GM12878 (cell line): ENCODE measurements around the gene MEGF6. TPM values are rescaled to one million over a fixed set of nuclear protein-coding genes. Genes with fewer than 3 reads are reported as not detected.

ENCODE experiments used
- ATAC-seq: fragments of 200-7000 bp; cut with Tn5 transposase; 3 replicates; pipeline ENCODE4 v1.9.1; 2020; ENCODE audit warnings: mild to moderate bottlenecking, moderate library complexity
- BruUV-seq: library from RNA; stranded (reverse); fragments of 400-500 nt; replicated peaks from 2 replicates; lab custom pipeline; 2021; lab: Mats Ljungman, UMichigan
- CTCF ChIA-PET: fragments of 300-600 bp; sonication (Branson Sonifier 250); formaldehyde crosslinking; extraction: SDS; loops from one replicate; lab custom pipeline; 2021; ENCODE audit warnings: inconsistent platforms; lab: Yijun Ruan, JAX
- POLR2A ChIA-PET: fragments of 350-600 bp; formaldehyde crosslinking; extraction: SDS; loops from one replicate; lab custom pipeline; 2021; ENCODE audit warnings: inconsistent platforms; lab: Charles Lee
- RAD21 ChIA-PET: fragments of 300-600 bp; sonication (Branson Sonifier 250); formaldehyde crosslinking; loops from one replicate; lab custom pipeline; 2023; ENCODE audit warnings: antibody characterized with exemption; ENCODE audit not compliant: unreplicated experiment; lab: Charles Lee
- SMC1A ChIA-PET: fragments of 300-600 bp; sonication (Branson Sonifier 250); formaldehyde crosslinking; loops from one replicate; lab custom pipeline; 2023; ENCODE audit not compliant: unreplicated experiment, uncharacterized antibody; lab: Charles Lee
- DNase-seq: peaks from one replicate; pipeline ENCODE4 v3.0.0-alpha.2; 2011; ENCODE audit warnings: low read depth, low spot score
- FAIRE-seq: peaks from 3 replicates; lab custom pipeline; 2011; peaks lifted over from hg19 to GRCh38; lab: Jason Lieb, UNC
- H2AFZ ChIP-seq: 2 replicates; pipeline ENCODE4 v1.6.0; 2011; ENCODE audit warnings: low read depth, low read length, control low read depth; ENCODE audit not compliant: control insufficient read depth
- H3K27ac ChIP-seq: 2 replicates; pipeline ENCODE4 v1.5.1; 2011; ENCODE audit warnings: control low read depth; ENCODE audit not compliant: control insufficient read depth, insufficient read depth
- H3K27me3 ChIP-seq, 2 experiments: replicated peaks in 1 of 2; 2 replicates each; pipeline versions ENCODE4 v1.6.0 to v1.6.1; 2011; ENCODE audit warnings: low read length in 1 of 2; ENCODE audit not compliant: control insufficient read depth in 2 of 2, insufficient read depth in 2 of 2
- H3K36me3 ChIP-seq, 2 experiments: 2 replicates each; pipeline ENCODE4 v1.5.1; 2011; ENCODE audit warnings: low read length in 1 of 2; ENCODE audit not compliant: control insufficient read depth in 2 of 2, insufficient read depth in 2 of 2
- H3K4me1 ChIP-seq: 2 replicates; pipeline ENCODE4 v1.6.1; 2011; ENCODE audit warnings: mild to moderate bottlenecking, low read length, moderate library complexity, mixed read lengths; ENCODE audit not compliant: control insufficient read depth, insufficient read depth
- H3K4me2 ChIP-seq: 2 replicates; pipeline ENCODE4 v1.6.0; 2011; ENCODE audit warnings: control low read depth; ENCODE audit not compliant: control insufficient read depth, insufficient read depth
- H3K4me3 ChIP-seq: fragments of 200-600 bp; sonication (generic); 2 replicates; pipeline ENCODE4 v1.5.1; 2016
- H3K79me2 ChIP-seq: 2 replicates; pipeline ENCODE4 v1.6.0; 2011; ENCODE audit warnings: low read length; ENCODE audit not compliant: control insufficient read depth, insufficient read depth
- H3K9ac ChIP-seq: 2 replicates; pipeline ENCODE4 v1.8.0; 2011; ENCODE audit warnings: low read length, control low read depth, mixed read lengths; ENCODE audit not compliant: control insufficient read depth, insufficient read depth
- H3K9me3 ChIP-seq: replicated peaks from 3 replicates; pipeline ENCODE4 v1.5.1; 2011; ENCODE audit warnings: mild to moderate bottlenecking, low read length; ENCODE audit not compliant: control insufficient read depth, insufficient read depth
- H4K20me1 ChIP-seq: 2 replicates; pipeline ENCODE4 v1.6.0; 2011; ENCODE audit not compliant: control insufficient read depth, insufficient read depth
- CHD4 ChIP-seq: fragments of 200-600 bp; sonication (generic); IDR thresholded peaks from 2 replicates; pipeline ENCODE4 v1.6.1; 2016; ENCODE audit warnings: mild to moderate bottlenecking
- ETV6 ChIP-seq, 2 experiments: fragments of 450-650 bp in 1 of 2; IDR thresholded peaks in 1 of 2; conservative IDR thresholded peaks in 1 of 2; 2 replicates each; pipeline ENCODE4 v1.6.1; 2014; ENCODE audit warnings: antibody characterized with exemption in 1 of 2, borderline replicate concordance in 1 of 2, low read depth in 1 of 2, mild to moderate bottlenecking in 1 of 2, moderate library complexity in 1 of 2
- RAD21 ChIP-seq: IDR thresholded peaks from 2 replicates; pipeline ENCODE4 v1.6.1; 2011; ENCODE audit warnings: mild to moderate bottlenecking, low read depth, low read length, moderate library complexity; ENCODE audit not compliant: insufficient read depth
- TCF3 ChIP-seq: IDR thresholded peaks from 2 replicates; pipeline ENCODE4 v1.6.1; 2012; ENCODE audit warnings: low read depth, mild to moderate bottlenecking, low read length, borderline replicate concordance; ENCODE audit not compliant: insufficient read depth
- ZZZ3 ChIP-seq: IDR thresholded peaks from 2 replicates; pipeline ENCODE4 v1.6.1; 2011; ENCODE audit warnings: low read depth; ENCODE audit not compliant: control insufficient read depth, insufficient read length
- WGBS: methylation state at CpG from one replicate; pipeline ENCODE4 v1.1.6; 2016; ENCODE audit warnings: low lambda C conversion rate; ENCODE audit not compliant: insufficient replicate concordance, insufficient coverage; ENCODE audit errors: missing lambda C conversion rate; 5-methylcytosine and 5-hydroxymethylcytosine counted together
- in situ Hi-C: fragments of 300-500 bp; cut with MboI; formaldehyde crosslinking; loops from 9 replicates; pipeline ENCODE4 v1.14.3; 2018; ENCODE audit warnings: mixed read lengths
- intact Hi-C: fragments of 100-400 bp; cut with micrococcal nuclease; formaldehyde crosslinking; loops from one replicate; pipeline ENCODE4 v1.14.2; 2022; ENCODE audit not compliant: unreplicated experiment
- polyA plus RNA-seq, 11 experiments: library from polyadenylated mRNA; depleted of rRNA in 4 of 11; unstranded in 6 of 11; stranded (reverse) in 5 of 11; fragments of >200 nt; fragmentation: Nextera tagmentation in 4 of 11; fragmentation: Illumina TruSeq in 1 of 11; extraction: Ambion mirVana in 4 of 11; extraction: Trizol in 1 of 11; gene quantifications; 1 replicate in 1 of 11; 2 replicates in 10 of 11; pipeline versions ENCODE4 v1.2.1 to v1.2.3, GENCODE V29; 2011 to 2016; ENCODE audit warnings: inconsistent platforms in 2 of 11, missing spikeins in 2 of 11, low read depth in 1 of 11
- total RNA-seq, 4 experiments: library from RNA; depleted of rRNA in 3 of 4; stranded (reverse); fragments of >200 nt in 3 of 4; fragmentation: Illumina TruSeq in 1 of 4; extraction: Trizol in 1 of 4; gene quantifications; 2 replicates each; pipeline versions ENCODE4 v1.2.1 to v1.2.3, GENCODE V29; 2013 to 2021
- TF ChIP-seq, protein P1 (sequence below): fragments of 450-650 bp; IDR thresholded peaks from 2 replicates; pipeline ENCODE4 v1.6.1; 2018; ENCODE audit warnings: borderline replicate concordance, mild to moderate bottlenecking; ENCODE audit not compliant: partially characterized antibody

The MEGF6 gene
- total and polyA plus RNA-seq, 10 of the 15 experiments (the other 5 are each of a cell fraction or from before 2014, with no cell fraction given) = 0.03 to 0.41 TPM; not detected in 8

DNA sequence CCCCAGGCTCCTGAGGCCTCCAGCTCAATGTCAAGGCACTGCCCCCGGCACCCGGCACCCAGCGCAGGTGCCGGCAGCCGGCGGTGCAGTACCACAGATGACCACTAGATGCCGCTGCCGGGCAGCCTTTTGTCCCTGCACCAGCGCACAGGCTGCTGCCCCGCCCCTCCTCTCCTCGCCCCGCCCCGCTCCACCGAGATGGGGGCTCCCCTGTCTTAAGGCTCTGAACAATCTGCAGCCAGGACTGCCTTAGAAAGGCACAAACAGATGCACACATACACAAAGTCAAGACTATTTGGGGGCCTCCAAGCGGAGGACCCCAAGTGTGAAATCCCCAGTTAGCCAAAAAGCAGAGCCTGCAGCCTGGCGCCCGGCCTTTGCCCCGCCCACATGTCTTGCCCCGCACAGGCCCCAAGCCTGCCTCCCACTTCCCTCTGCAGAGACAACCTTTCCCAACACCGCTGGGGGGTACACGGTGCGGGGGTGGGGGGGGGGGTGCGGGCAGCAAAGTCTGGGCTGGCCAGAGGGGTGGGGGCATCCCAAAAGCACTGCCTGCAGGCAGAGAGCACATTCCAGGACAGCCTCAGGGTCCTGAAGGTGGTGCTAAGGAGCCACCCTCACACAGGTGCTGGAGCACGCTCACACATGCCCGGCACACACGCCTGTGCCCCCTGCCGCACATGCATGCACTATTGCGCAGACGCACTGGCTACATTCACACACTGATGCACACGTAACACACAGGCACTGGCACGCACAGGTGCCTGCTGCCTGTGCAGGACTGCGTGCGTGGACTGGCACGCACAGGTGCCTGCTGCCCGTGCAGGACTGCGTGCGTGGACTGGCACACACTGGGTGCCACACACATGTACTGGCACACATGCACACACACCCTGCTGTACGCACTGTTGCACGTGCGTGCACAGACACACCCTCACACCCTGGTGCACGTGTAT lies 119.7 kb downstream of the MEGF6 start (continued):
- TF ChIP-seq RAD21 (peak; percentile 63), TCF3 (0 out of 2 replicates have a peak, but pooled peaks have one; percentile 37), ETV6 (conservative IDR thresholded peaks at IDR 0.05 in 1 of 2, IDR thresholded peaks at IDR 0.05 in 1 of 2; ENCODE audit: borderline replicate concordance in 1 of 2, low read depth in 1 of 2) (no peak), CHD4 (no peak)

DNA sequence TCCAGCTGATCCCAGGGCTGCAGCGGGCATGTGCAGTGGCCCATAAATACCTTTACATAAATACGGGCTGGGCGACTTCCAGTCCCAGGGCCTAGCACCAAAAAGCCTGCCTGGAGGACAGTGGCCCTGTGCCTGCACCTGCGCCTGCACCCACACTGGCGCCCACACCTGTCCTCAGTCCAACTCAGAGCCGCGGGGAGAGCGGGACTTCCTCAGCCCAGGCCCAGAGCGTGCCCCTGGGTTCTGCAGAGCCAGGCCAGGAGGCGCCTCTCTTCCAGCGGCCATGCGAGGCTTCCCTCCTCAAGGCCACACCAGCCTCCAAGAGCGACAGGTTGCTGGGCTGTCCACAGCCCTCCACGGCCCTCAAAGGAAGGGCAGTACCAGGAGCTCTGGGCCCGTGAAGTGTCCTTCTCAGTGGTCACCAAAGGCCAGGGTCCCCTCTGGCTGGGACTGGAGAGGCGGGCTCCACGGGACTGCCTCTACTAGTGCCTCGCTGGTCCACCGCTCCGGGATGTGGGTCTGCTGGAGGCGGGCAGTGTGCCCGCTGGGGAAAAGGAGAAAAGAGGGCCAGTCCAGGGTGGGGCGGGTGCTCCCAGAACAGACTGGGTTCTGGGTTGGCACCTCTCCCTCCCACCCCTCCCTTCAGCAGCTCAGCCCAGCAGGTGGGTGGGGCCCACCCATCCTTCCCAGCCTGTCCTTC lies 121.1 kb downstream of the MEGF6 start:
- CTCF ChIA-PET = interaction anchor here (1.1 to 1.5 kb wide), 3 partner anchors 18 to 130 kb away, joined by 3 to 4 read pairs (median 3); no protein-coding TSS in a partner anchor
- POLR2A ChIA-PET = no interaction called here

More for the DNA sequence above, 121.1 kb downstream of the MEGF6 start:
- FAIRE-seq = no peak
- H3K4me3 ChIP-seq = no peak overlapping the region
- TF ChIP-seq, protein P1, sequence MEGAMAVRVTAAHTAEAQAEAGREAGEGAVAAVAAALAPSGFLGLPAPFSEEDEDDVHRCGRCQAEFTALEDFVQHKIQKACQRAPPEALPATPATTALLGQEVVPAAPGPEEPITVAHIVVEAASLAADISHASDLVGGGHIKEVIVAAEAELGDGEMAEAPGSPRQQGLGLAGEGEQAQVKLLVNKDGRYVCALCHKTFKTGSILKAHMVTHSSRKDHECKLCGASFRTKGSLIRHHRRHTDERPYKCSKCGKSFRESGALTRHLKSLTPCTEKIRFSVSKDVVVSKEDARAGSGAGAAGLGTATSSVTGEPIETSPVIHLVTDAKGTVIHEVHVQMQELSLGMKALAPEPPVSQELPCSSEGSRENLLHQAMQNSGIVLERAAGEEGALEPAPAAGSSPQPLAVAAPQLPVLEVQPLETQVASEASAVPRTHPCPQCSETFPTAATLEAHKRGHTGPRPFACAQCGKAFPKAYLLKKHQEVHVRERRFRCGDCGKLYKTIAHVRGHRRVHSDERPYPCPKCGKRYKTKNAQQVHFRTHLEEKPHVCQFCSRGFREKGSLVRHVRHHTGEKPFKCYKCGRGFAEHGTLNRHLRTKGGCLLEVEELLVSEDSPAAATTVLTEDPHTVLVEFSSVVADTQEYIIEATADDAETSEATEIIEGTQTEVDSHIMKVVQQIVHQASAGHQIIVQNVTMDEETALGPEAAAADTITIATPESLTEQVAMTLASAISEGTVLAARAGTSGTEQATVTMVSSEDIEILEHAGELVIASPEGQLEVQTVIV = no peak
- no peak for TF ChIP-seq ZZZ3
- TF ChIP-seq, all 136 proteins: peak for 0
- ATAC-seq (no peak), DNase-seq (no peak)
- Histone ChIP-seq H3K36me3 (no peaks in the 10 kb centered on the region), H3K4me2 (no peak overlapping the region), H3K27me3 (no peaks in the 10 kb centered on the region), H4K20me1 (no peaks in the 10 kb centered on the region), H2AFZ (no peak overlapping the region), H3K9me3 (peaks cover 3% of the 10 kb centered on the region; the same call in 1 of the 3 replicates), H3K4me1 (no peaks in the 10 kb centered on the region), H3K9ac (no peak overlapping the region), H3K79me2 (no peaks in the 10 kb centered on the region), H3K27ac (no peak overlapping the region)
- SMC1A ChIA-PET = interaction anchor here (1.1 kb wide), 1 partner anchor 129 kb away, joined by 6 read pairs; no protein-coding TSS in a partner anchor
- intact Hi-C loops = loop anchor here (5.0 kb wide), 1 partner anchor 232 kb away; no protein-coding TSS in a partner anchor
- RAD21 ChIA-PET = interaction anchor here (0.7 to 1.3 kb wide), 2 partner anchors 129 to 234 kb away, joined by 3 read pairs; no protein-coding TSS in a partner anchor
- in situ Hi-C loops = no loop called here
- WGBS = 51% methylated on average over 22 of the region's 23 CpGs
- BruUV-seq = no TSS peak
